Mucosa of rectum (tissue), 2 donors: ENCODE measurements around the gene UGCG.
"Not testable (repeated sequence)": the region's sequence is repeated elsewhere in the genome, so short reads cannot be mapped to it uniquely, and the experiment has no call there.

Experiments
- H3K27ac ChIP-seq, 2 donors: one replicate each; pipeline ENCODE4 v1.7.0; 2013; ENCODE audit warnings: inconsistent platforms in 2 of 2, low read depth in 2 of 2, low read length in 2 of 2
- H3K27me3 ChIP-seq, 2 donors: one replicate each; pipeline ENCODE4 v1.7.0; 2013; ENCODE audit warnings: low read length in 2 of 2; ENCODE audit not compliant: control insufficient read depth in 2 of 2, insufficient read depth in 2 of 2
- H3K36me3 ChIP-seq, 2 donors: one replicate each; pipeline ENCODE4 v1.7.0; 2013; ENCODE audit warnings: low read length in 2 of 2; ENCODE audit not compliant: control insufficient read depth in 2 of 2, insufficient read depth in 2 of 2
- H3K4me1 ChIP-seq, 2 donors: one replicate each; pipeline ENCODE4 v1.7.0; 2013; ENCODE audit warnings: low read length in 2 of 2, mild to moderate bottlenecking in 1 of 2; ENCODE audit not compliant: control insufficient read depth in 2 of 2, insufficient read depth in 2 of 2
- H3K4me3 ChIP-seq, 2 donors: one replicate each; pipeline ENCODE4 v1.7.0; 2013; ENCODE audit warnings: low read length in 2 of 2
- H3K9ac ChIP-seq, 2 donors: one replicate each; pipeline ENCODE4 v1.7.0; 2013; ENCODE audit warnings: low read length in 2 of 2, low read depth in 1 of 2, mild to moderate bottlenecking in 1 of 2
- H3K9me3 ChIP-seq, 2 donors: one replicate each; pipeline ENCODE4 v1.7.0; 2013; ENCODE audit warnings: low read length in 2 of 2; ENCODE audit not compliant: control insufficient read depth in 2 of 2
- donor health status: healthy.
- donor health status: Normal muscosa, but diverticular disease.

Gene UGCG

DNA sequence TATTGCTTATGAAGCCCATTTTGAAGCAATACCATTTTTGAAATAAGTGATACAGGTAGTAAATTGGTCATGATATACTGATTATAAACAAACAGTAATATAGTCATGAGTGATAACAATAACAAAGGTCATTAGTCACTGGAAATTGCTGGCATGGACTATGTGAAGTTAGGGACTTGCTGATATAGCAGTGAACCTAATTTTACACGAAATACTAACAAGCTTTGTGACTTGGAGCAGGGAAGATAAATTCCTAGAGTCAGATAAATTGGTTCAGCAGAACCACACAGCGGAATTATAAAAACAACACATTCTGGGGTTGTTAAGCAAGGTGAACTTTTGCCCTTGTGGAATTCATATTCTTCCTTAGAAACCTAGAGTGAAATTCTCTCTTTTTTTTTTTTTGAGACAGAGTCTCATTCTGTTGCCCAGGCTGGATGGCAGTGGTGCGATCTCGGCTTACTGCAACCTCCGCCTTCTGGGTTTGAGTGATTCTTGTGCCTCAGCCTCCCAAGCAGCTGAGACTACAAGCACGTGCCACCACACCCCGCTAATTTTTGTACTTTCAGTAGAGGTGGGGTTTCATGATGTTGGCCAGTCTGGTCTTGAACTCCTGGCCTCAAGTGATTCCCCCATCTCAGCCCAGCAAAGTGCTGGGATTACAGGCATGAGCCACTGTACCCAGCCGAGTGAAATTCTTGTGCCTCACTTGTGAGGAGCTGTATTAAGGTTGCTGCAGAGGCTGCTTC is 6.0 kb downstream of the UGCG start:
- Histone ChIP-seq H3K9ac (no peak overlapping the region), H3K4me1 (peaks cover 24 to 27% of the 10 kb centered on the region in 2 donors), H3K4me3 (no peak overlapping the region)

DNA sequence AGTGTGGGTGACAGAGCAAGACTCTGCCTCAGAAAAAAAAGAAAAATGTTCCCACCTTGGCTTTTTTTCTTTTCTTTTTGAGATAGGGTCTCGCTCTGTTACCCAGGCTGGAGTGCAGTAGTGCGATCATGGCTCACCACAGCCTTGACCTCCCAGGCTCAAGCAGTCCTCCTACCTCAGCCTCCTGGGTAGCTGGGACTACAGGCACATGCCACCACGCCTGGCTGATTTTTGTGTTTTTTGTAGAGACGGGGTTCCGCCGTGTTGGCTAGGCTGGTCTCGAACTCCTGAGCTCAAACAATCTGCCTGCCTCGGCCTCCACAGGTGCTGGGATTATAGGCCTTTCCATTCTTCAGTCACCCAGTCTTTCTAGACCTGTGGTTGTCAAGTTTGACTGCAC is 6.9 kb downstream of the UGCG start:
- H3K9me3 ChIP-seq, H3K9ac ChIP-seq, H3K27ac ChIP-seq, H3K27me3 ChIP-seq, H3K36me3 ChIP-seq, H3K4me3 ChIP-seq: not testable (repeated sequence)
- H3K4me1 ChIP-seq: peaks cover 27 to 35% of the 10 kb centered on the region in 2 donors

More for the DNA sequence above, 6.0 kb downstream of the UGCG start:
- no peaks in the 10 kb centered on the region for H3K27me3 ChIP-seq
- no peaks in the 10 kb centered on the region for H3K9me3 ChIP-seq
- peak overlapping the region in 1 of 2 donors; percentile 27 for H3K27ac ChIP-seq
- no peaks in the 10 kb centered on the region for H3K36me3 ChIP-seq

DNA sequence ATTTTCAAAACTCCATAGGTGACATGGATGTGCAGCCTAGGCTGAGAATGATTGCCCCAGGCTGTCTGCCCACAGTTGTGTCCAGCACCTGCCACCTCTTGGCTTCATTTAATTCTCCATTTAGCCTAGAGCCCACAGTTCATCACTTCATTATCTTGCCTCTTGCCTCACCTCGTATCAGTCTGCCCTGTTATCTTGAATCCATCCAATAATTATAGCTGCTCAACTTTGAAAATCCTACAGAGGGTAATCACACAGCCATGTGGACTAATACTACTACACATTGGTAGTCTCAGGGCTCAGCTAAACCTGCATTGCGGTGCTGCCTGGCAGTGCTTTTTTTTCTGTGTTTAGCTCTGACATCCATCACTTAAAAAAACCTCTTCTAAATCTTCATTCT is 7.4 kb downstream of the UGCG start:
- Histone ChIP-seq H3K27ac (no peak overlapping the region), H3K9ac (no peak overlapping the region), H3K36me3 (no peaks in the 10 kb centered on the region), H3K27me3 (no peaks in the 10 kb centered on the region), H3K4me1 (peaks cover 26 to 36% of the 10 kb centered on the region in 2 donors), H3K9me3 (no peaks in the 10 kb centered on the region), H3K4me3 (no peak overlapping the region)

DNA sequence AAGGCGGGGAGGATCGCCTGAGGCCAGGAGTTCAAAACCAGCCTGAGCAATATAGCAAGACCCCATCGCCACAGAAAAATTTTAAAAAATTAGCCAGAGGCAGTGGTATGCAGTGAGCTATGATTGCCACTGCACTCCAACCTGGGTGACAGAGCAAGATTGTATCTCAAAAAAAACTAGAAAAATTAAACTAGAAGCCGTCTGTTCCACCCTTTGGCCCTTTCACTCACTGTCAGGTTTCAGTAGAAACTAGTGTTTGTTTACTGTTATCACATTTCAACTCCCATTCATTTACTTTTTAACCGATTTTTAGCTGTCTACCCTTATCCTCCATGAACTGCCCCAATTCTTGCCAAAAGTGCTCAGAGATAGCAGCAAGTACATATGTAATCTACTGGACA is 8.3 kb downstream of the UGCG start:
- Histone ChIP-seq H3K4me3 (no peak overlapping the region), H3K4me1 (peaks cover 21 to 33% of the 10 kb centered on the region in 2 donors), H3K27me3 (no peaks in the 10 kb centered on the region), H3K27ac (no peak overlapping the region), H3K9ac (no peak overlapping the region), H3K36me3 (no peaks in the 10 kb centered on the region), H3K9me3 (no peaks in the 10 kb centered on the region)

DNA sequence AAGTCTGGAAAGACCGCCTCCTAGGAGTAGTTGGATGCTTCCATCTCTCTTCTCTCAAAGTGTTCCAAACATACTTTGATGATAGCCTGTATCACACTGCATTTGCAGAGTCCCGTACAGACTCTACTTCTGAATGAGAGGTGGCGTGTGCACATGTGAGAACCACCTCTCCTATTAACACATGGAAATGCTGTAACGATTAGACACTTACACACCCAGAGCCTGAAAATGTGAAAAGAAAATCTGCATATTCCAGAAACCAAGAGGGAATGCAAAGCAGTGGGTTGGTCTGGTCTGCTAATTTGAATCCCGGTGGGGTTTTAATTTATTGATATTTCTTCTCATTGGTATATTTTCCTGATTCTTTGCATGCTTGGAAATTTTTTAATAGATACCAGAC is 10.5 kb downstream of the UGCG start:
- Histone ChIP-seq H3K4me1 (peaks cover 12 to 23% of the 10 kb centered on the region in 2 donors), H3K9me3 (no peaks in the 10 kb centered on the region), H3K27me3 (no peaks in the 10 kb centered on the region), H3K9ac (no peak overlapping the region), H3K27ac (no peak overlapping the region), H3K4me3 (no peak overlapping the region), H3K36me3 (no peaks in the 10 kb centered on the region)

DNA sequence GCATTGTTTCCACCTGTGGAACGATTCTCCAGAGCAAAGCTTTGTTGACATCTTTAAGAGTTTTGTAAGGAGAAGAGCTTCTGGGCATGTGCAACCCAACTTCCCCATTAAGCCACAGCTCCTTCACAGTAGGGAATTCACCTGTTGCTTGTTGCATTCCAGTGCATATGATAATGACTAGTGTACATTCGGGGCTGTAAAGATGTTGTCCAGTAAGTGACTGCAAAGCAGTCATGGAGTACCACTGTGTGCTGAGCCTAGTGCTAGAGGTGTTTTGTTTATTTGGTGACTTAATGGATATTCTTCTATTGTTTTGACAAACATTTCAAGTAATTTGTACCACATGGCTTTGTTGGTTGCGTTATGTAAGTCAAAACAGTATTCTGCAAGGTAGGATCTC is 12.8 kb downstream of the UGCG start:
- H3K36me3 ChIP-seq: no peaks in the 10 kb centered on the region
- H3K27me3 ChIP-seq: no peaks in the 10 kb centered on the region
- no peak overlapping the region for H3K9ac ChIP-seq
- no peak overlapping the region for H3K27ac ChIP-seq
- no peak overlapping the region for H3K4me3 ChIP-seq
- H3K9me3 ChIP-seq: no peaks in the 10 kb centered on the region
- H3K4me1 ChIP-seq: peaks cover 5 to 16% of the 10 kb centered on the region in 2 donors

DNA sequence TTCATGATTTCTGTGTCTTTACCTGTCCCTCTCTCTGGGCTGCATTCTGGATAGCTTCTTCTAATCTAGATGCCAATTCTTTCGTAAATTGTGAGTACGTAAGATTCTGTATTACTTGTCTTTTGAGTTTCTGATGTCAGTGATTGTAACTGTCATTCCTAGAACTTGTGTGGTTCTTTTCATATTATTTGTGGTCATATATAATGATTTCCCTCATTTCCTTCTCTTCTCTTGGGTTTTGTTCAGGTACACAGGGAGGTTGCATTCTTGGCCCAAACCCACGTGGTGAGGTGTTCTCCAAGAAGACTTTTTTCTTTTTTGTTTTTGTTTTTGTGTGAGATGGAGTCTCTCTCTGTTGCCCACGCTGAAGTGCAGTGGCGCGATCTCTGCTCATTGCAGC is 13.8 kb downstream of the UGCG start:
- H3K27me3 ChIP-seq: no peaks in the 10 kb centered on the region
- H3K9ac ChIP-seq: no peak overlapping the region
- H3K27ac ChIP-seq: no peak overlapping the region
- peaks cover 7 to 15% of the 10 kb centered on the region in 2 donors for H3K4me1 ChIP-seq
- no peaks in the 10 kb centered on the region for H3K9me3 ChIP-seq
- H3K36me3 ChIP-seq: no peaks in the 10 kb centered on the region
- no peak overlapping the region for H3K4me3 ChIP-seq

DNA sequence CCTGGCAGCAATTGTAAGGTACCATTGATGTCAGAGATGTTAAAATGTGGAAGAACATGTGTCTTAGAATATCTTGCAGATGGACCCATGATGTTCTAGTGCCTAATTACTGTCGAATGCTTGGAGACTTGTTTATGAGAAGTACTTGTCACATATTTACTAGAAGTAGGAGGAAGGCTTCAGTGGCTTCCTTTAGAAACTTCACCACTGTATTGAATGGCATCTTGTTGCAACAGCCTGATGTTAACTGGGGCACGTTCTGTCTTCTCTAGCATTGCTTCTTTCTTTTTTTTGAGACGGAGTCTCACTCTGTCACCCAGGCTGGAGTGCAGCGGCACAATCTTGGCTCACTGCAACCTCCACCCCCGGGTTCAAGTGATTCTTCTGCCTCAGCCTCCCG is 16.5 kb downstream of the UGCG start:
- H3K27ac ChIP-seq: no peak overlapping the region
- no peaks in the 10 kb centered on the region for H3K9me3 ChIP-seq
- no peak overlapping the region for H3K4me3 ChIP-seq
- H3K9ac ChIP-seq: no peak overlapping the region
- H3K4me1 ChIP-seq: peaks cover 9 to 12% of the 10 kb centered on the region in 2 donors
- H3K27me3 ChIP-seq: no peaks in the 10 kb centered on the region
- H3K36me3 ChIP-seq: peaks cover 3 to 6% of the 10 kb centered on the region in 2 donors

DNA sequence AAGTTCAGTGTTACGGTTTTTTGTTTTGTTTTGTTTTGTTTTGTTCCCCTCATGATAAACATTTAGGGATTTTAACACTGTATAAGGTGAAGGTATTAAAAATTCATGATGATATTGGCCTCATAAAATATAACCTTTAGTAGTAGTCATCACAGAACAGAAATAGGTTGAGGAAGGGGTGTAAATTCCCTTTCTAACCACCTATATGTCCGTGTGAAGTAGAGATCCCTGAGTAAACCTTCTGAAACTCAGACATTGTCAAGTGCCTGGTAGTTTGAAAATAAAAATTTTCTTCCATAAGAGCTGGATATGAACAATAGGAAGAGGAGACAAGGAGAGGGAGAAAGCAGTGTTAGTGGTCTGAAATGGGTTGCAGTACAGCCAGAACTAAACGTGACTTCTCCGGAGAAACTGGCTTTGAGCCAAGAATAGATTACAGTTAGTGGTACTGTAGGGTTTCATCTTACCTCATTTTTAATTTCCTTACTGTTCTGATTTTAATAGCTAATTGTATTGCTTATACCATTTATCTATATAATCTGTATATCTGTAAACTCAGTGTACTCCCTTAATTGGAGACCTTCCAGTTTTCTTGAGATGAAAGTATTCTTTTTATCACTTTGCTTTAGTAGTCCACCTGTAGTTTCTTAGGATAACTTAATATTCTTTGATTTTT is 18.3 kb downstream of the UGCG start:
- Histone ChIP-seq H3K27me3 (no peaks in the 10 kb centered on the region), H3K4me3 (no peak overlapping the region), H3K9me3 (no peaks in the 10 kb centered on the region), H3K9ac (no peak overlapping the region), H3K4me1 (peaks cover 4 to 5% of the 10 kb centered on the region in 2 donors), H3K36me3 (peaks cover 3 to 7% of the 10 kb centered on the region in 2 donors), H3K27ac (no peak overlapping the region)

DNA sequence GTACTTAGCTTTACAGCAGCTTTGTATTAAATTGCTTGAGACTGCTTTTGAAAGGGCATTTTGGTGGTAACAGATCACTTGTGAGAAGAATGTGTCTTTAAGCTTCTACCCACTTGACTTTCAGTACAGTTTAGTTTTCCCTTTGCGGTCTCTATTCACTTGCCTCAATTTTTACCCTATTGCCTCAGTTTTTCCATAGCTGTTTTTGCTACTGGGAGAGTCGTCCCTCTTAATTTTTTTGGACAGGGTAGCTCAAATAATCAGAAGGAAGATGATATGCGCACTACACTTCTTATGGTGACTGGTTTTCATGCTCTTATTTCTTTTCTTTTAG is 18.8 kb downstream of the UGCG start:
- Histone ChIP-seq H3K27me3 (no peaks in the 10 kb centered on the region), H3K4me3 (no peak overlapping the region), H3K9ac (no peak overlapping the region), H3K4me1 (peaks cover 4 to 5% of the 10 kb centered on the region in 2 donors), H3K36me3 (peaks cover 3 to 7% of the 10 kb centered on the region in 2 donors), H3K9me3 (no peaks in the 10 kb centered on the region), H3K27ac (no peak overlapping the region)
